PFSK-1 (cell line): ENCODE measurements around the gene MYH14.

Experiments used
- POLR2AphosphoS5 ChIP-seq: IDR thresholded peaks from 2 replicates; pipeline ENCODE4 v1.6.1; 2012; ENCODE audit warnings: low read depth, mild to moderate bottlenecking, control low read depth, low read length, moderate library complexity
- SIN3A ChIP-seq: IDR thresholded peaks from 2 replicates; pipeline ENCODE4 v1.6.1; 2012; ENCODE audit warnings: mild to moderate bottlenecking, low read length, moderate library complexity, borderline replicate concordance; ENCODE audit not compliant: insufficient read depth
- TAF1 ChIP-seq: IDR thresholded peaks from 2 replicates; pipeline ENCODE4 v1.6.1; 2012; ENCODE audit warnings: low read length, control low read depth, borderline replicate concordance; ENCODE audit not compliant: insufficient read depth
- TF ChIP-seq, protein P1 (sequence below), 2 experiments: IDR thresholded peaks; 2 replicates each; pipeline versions ENCODE4 v1.6.1 to v1.8.0; 2011 to 2012; ENCODE audit warnings: low read depth in 2 of 2, low read length in 2 of 2, control low read depth in 1 of 2, inconsistent platforms in 1 of 2, mild to moderate bottlenecking in 1 of 2, moderate library complexity in 1 of 2; ENCODE audit not compliant: insufficient read depth in 1 of 2

DNA sequence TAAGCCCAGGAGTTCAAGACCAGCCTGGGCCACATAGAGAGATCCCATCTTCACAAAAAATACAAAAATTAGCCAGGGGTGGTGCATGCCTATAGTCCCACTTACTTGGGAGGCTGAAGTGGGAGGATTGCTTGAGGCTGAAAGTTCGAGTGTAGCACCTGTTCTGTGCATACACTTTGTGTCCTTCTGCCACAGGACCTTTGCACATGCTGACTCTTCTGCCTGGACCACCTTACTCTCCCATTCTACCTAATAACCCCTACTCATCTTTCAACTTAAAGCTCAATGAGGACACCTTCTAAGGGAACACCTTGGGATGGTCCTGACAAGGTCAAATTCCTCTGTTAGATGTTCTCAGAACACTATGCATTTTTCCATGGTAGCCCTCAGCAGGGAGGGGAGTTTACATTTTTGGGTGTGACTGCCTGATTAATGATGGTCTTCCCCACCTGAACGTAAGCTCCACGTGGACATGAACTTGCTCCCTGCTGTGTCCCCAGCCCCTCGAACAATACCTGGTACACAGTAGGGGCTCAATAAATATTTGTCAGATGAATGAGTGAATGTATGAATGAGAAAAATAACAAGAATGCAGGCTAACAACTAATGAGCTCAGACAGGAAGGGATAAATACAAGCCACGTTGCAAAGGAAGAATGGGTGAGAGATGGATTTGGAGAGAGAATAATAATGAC is 29.2 kb upstream of the MYH14 start:
- TF ChIP-seq, protein P1, sequence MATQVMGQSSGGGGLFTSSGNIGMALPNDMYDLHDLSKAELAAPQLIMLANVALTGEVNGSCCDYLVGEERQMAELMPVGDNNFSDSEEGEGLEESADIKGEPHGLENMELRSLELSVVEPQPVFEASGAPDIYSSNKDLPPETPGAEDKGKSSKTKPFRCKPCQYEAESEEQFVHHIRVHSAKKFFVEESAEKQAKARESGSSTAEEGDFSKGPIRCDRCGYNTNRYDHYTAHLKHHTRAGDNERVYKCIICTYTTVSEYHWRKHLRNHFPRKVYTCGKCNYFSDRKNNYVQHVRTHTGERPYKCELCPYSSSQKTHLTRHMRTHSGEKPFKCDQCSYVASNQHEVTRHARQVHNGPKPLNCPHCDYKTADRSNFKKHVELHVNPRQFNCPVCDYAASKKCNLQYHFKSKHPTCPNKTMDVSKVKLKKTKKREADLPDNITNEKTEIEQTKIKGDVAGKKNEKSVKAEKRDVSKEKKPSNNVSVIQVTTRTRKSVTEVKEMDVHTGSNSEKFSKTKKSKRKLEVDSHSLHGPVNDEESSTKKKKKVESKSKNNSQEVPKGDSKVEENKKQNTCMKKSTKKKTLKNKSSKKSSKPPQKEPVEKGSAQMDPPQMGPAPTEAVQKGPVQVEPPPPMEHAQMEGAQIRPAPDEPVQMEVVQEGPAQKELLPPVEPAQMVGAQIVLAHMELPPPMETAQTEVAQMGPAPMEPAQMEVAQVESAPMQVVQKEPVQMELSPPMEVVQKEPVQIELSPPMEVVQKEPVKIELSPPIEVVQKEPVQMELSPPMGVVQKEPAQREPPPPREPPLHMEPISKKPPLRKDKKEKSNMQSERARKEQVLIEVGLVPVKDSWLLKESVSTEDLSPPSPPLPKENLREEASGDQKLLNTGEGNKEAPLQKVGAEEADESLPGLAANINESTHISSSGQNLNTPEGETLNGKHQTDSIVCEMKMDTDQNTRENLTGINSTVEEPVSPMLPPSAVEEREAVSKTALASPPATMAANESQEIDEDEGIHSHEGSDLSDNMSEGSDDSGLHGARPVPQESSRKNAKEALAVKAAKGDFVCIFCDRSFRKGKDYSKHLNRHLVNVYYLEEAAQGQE (IDR thresholded peaks at IDR 0.05; ENCODE audit: insufficient read depth in 1 of 2, low read depth in 2 of 2, low read length in 2 of 2): no peak
- TF ChIP-seq POLR2AphosphoS5 (no peak), SIN3A (no peak), TAF1 (no peak)
